Stimulated activated CD4-positive, alpha-beta T cell treated with anti-CD3 and anti-CD28 coated beads, Interleukin-4, amount 100 ng/mL, for 48 hours (primary cell): ENCODE measurements around the gene CTNNBL1.

Experiments used
- DNase-seq, 2 donors: peaks; one replicate each; pipeline ENCODE4 v3.0.0-alpha.2; 2020; ENCODE audit warnings: low read depth in 2 of 2

Gene CTNNBL1

GRCh38 chr20:37914672-37915433, 221.0 kb downstream of the CTNNBL1 start:
- DNase-seq = no peak

- no peak for DNase-seq
Observed at GRCh38 chr20:37915434-37915787, 221.6 kb downstream of the CTNNBL1 start.

GRCh38 chr20:37915800-37916570, 222.2 kb downstream of the CTNNBL1 start:
- DNase-seq = no peak

GRCh38 chr20:37917461-37917860, 223.6 kb downstream of the CTNNBL1 start:
- no peak for DNase-seq

- DNase-seq = no peak
Observed at GRCh38 chr20:37918035-37918434, 224.2 kb downstream of the CTNNBL1 start.

- no peak for DNase-seq
Observed at GRCh38 chr20:37919389-37920040, 225.7 kb downstream of the CTNNBL1 start.

- DNase-seq = peak in 1 of 2 donors; percentile 34
Observed at GRCh38 chr20:37920270-37920669, 226.4 kb downstream of the CTNNBL1 start.

- DNase-seq = no peak
Observed at GRCh38 chr20:37920679-37921322, 227.0 kb downstream of the CTNNBL1 start.

- DNase-seq = no peak
Observed at GRCh38 chr20:37921341-37921929, 227.6 kb downstream of the CTNNBL1 start.
